ENCODE measurements around the gene SETD1A.
A peak's percentile ranks its signal among the peaks of the same experiment; 100 is the strongest.

SETD1A gene

GRCh38 chr16:30956601-30957455, 726 bp upstream of the SETD1A start:
- peak; percentile 31 for TF ChIP-seq CTCF (IDR thresholded peaks at IDR 0.05; ENCODE audit: low read depth, low read length)
- DNase-seq (ENCODE audit: extremely low read depth, low read depth), result no peak

- DNase-seq (ENCODE audit: extremely low read depth, low read depth), result no peak
- no peak for TF ChIP-seq CTCF (IDR thresholded peaks at IDR 0.05; ENCODE audit: low read depth, low read length)
Observed at GRCh38 chr16:30958175-30959079, 873 bp downstream of the SETD1A start.

GRCh38 chr16:30961384-30961783, 3.8 kb downstream of the SETD1A start:
- DNase-seq (ENCODE audit: extremely low read depth, low read depth), result no peak
- no peak for TF ChIP-seq CTCF (IDR thresholded peaks at IDR 0.05; ENCODE audit: low read depth, low read length)

GRCh38 chr16:30963925-30964511, 6.5 kb downstream of the SETD1A start:
- no peak for TF ChIP-seq CTCF (IDR thresholded peaks at IDR 0.05; ENCODE audit: low read depth, low read length)
- no peak for DNase-seq (ENCODE audit: extremely low read depth, low read depth)

GRCh38 chr16:30964574-30965226, 7.1 kb downstream of the SETD1A start:
- no peak for TF ChIP-seq CTCF (IDR thresholded peaks at IDR 0.05; ENCODE audit: low read depth, low read length)
- no peak for DNase-seq (ENCODE audit: extremely low read depth, low read depth)

- DNase-seq (ENCODE audit: extremely low read depth, low read depth), result no peak
- no peak for TF ChIP-seq CTCF (IDR thresholded peaks at IDR 0.05; ENCODE audit: low read depth, low read length)
Observed at GRCh38 chr16:30965436-30965835, 7.9 kb downstream of the SETD1A start.
